Neural progenitor cell (in vitro differentiated cells): Measurements from ENCODE around the gene POLR3F. TPM values are rescaled to one million over a fixed set of nuclear protein-coding genes. Genes with fewer than 3 reads are reported as not detected.

Source experiments
- DNase-seq: peaks from one replicate; pipeline ENCODE4 v3.0.0-alpha.2; 2016; ENCODE audit warnings: low spot score
- H2AFZ ChIP-seq: fragments of 200-600 bp; sonication (generic); replicated peaks from 2 replicates; pipeline ENCODE4 v1.6.1; 2016; ENCODE audit warnings: antibody characterized with exemption
- H3F3A ChIP-seq: fragments of 200-600 bp; sonication (generic); 2 replicates; pipeline ENCODE4 v1.6.1; 2016; ENCODE audit warnings: antibody characterized with exemption, low read depth
- H3K27ac ChIP-seq: fragments of 200-600 bp; sonication (generic); 2 replicates; pipeline ENCODE4 v1.5.1; 2016; ENCODE audit warnings: mild to moderate bottlenecking
- H3K27me3 ChIP-seq: fragments of 200-600 bp; sonication (generic); 2 replicates; pipeline ENCODE4 v1.6.1; 2016; ENCODE audit warnings: mild to moderate bottlenecking, moderate library complexity
- H3K36me3 ChIP-seq: fragments of 200-600 bp; sonication (generic); 2 replicates; pipeline ENCODE4 v1.5.1; 2016
- H3K4me1 ChIP-seq: fragments of 200-600 bp; sonication (generic); 2 replicates; pipeline ENCODE4 v1.6.1; 2016; ENCODE audit warnings: mixed run types
- H3K4me2 ChIP-seq: fragments of 200-600 bp; sonication (generic); 2 replicates; pipeline ENCODE4 v1.6.1; 2016
- H3K4me3 ChIP-seq: fragments of 200-600 bp; sonication (generic); 2 replicates; pipeline ENCODE4 v1.5.1; 2016
- H3K79me2 ChIP-seq: fragments of 200-600 bp; sonication (generic); 2 replicates; pipeline ENCODE4 v1.6.1; 2016; ENCODE audit warnings: low read depth
- H3K9ac ChIP-seq: fragments of 200-600 bp; sonication (generic); 2 replicates; pipeline ENCODE4 v1.6.1; 2016
- H3K9me3 ChIP-seq: fragments of 200-600 bp; sonication (generic); 2 replicates; pipeline ENCODE4 v1.5.1; 2016; ENCODE audit warnings: low read depth
- H4K20me1 ChIP-seq: fragments of 200-600 bp; sonication (generic); 2 replicates; pipeline ENCODE4 v1.6.1; 2016; ENCODE audit warnings: low read depth
- H3K27ac Mint-ChIP-seq: 3 replicates; pipeline ENCODE4 v1.8.0; 2021; ENCODE audit warnings: mixed read lengths
- H3K27me3 Mint-ChIP-seq: 2 replicates; pipeline ENCODE4 v1.8.0; 2022; ENCODE audit warnings: low read depth, mild to moderate bottlenecking, inconsistent platforms, moderate library complexity, mixed read lengths; ENCODE audit not compliant: insufficient read depth
- H3K36me3 Mint-ChIP-seq: 3 replicates; pipeline ENCODE4 v1.8.0; 2021; ENCODE audit warnings: mixed read lengths
- H3K4me1 Mint-ChIP-seq: 3 replicates; pipeline ENCODE4 v1.8.0; 2021; ENCODE audit warnings: mixed read lengths
- H3K4me3 Mint-ChIP-seq: 3 replicates; pipeline ENCODE4 v1.8.0; 2021; ENCODE audit warnings: mild to moderate bottlenecking, moderate library complexity, mixed read lengths
- H3K9me3 Mint-ChIP-seq: 3 replicates; pipeline ENCODE4 v1.8.0; 2020; ENCODE audit warnings: mixed read lengths
- CTCF ChIP-seq: fragments of 200-600 bp; sonication (generic); IDR thresholded peaks from 2 replicates; pipeline ENCODE4 v1.5.1; 2017; ENCODE audit warnings: antibody characterized with exemption, mild to moderate bottlenecking
- EZH2 ChIP-seq: fragments of 200-600 bp; sonication (generic); IDR thresholded peaks from 2 replicates; pipeline ENCODE4 v1.6.1; 2017; ENCODE audit warnings: antibody characterized with exemption, mild to moderate bottlenecking, moderate library complexity
- EZH2phosphoT487 ChIP-seq: fragments of 200-600 bp; sonication (generic); IDR thresholded peaks from 2 replicates; pipeline ENCODE4 v1.6.1; 2017; ENCODE audit warnings: antibody characterized with exemption
- total RNA-seq: library from RNA; depleted of rRNA; stranded (reverse); fragments of >200 nt; gene quantifications from 2 replicates; pipeline ENCODE4 v1.2.3, GENCODE V29; 2015; ENCODE audit warnings: low replicate concordance

POLR3F gene
- total RNA-seq, 1 donor from 2014 or later: 28.5 TPM

- H2AFZ ChIP-seq: no peak overlapping the region
- peaks cover 9% of the 10 kb centered on the region for H3K36me3 Mint-ChIP-seq
- no peak overlapping the region for H3K9ac ChIP-seq
- H3K4me1 Mint-ChIP-seq: peaks cover 16% of the 10 kb centered on the region
- H4K20me1 ChIP-seq: no peaks in the 10 kb centered on the region
- H3K27me3 ChIP-seq: no peaks in the 10 kb centered on the region
- no peak overlapping the region for H3K4me2 ChIP-seq
- DNase-seq: no peak
- no peaks in the 10 kb centered on the region for H3K9me3 Mint-ChIP-seq
- H3K4me1 ChIP-seq: peaks cover 4% of the 10 kb centered on the region
- peaks cover 20% of the 10 kb centered on the region for H3K79me2 ChIP-seq
- no peak overlapping the region for H3K27ac ChIP-seq
- peaks cover 4% of the 10 kb centered on the region for H3K27me3 Mint-ChIP-seq
- TF ChIP-seq EZH2 (no peak), CTCF (no peak), EZH2phosphoT487 (no peak)
- peaks cover 10% of the 10 kb centered on the region for H3F3A ChIP-seq
- H3K4me3 ChIP-seq: no peak overlapping the region
- H3K36me3 ChIP-seq: peaks cover 22% of the 10 kb centered on the region
- no peak overlapping the region for H3K4me3 Mint-ChIP-seq
- H3K9me3 ChIP-seq: no peaks in the 10 kb centered on the region
- no peak overlapping the region for H3K27ac Mint-ChIP-seq
Measured at GRCh38 chr20:18511571-18511970, 44.4 kb downstream of the POLR3F start.

- Histone ChIP-seq H2AFZ (no peak overlapping the region), H3K27me3 (no peaks in the 10 kb centered on the region), H3K9me3 (no peaks in the 10 kb centered on the region), H3K4me1 (no peaks in the 10 kb centered on the region), H3K36me3 (peaks cover 26% of the 10 kb centered on the region), H3K79me2 (peaks cover 21% of the 10 kb centered on the region), H4K20me1 (no peaks in the 10 kb centered on the region), H3K9ac (no peak overlapping the region), H3K4me2 (no peak overlapping the region), H3F3A (no peaks in the 10 kb centered on the region), H3K4me3 (no peak overlapping the region), H3K27ac (no peak overlapping the region)
- peaks cover 2% of the 10 kb centered on the region for H3K27me3 Mint-ChIP-seq
- peaks cover 9% of the 10 kb centered on the region for H3K36me3 Mint-ChIP-seq
- no peak for TF ChIP-seq CTCF
- no peak for TF ChIP-seq EZH2
- no peak for TF ChIP-seq EZH2phosphoT487
- no peak for DNase-seq
- no peak overlapping the region for H3K27ac Mint-ChIP-seq
- H3K9me3 Mint-ChIP-seq: no peaks in the 10 kb centered on the region
- H3K4me1 Mint-ChIP-seq: peaks cover 8% of the 10 kb centered on the region
- no peak overlapping the region for H3K4me3 Mint-ChIP-seq
Measured at GRCh38 chr20:18513208-18513607, 46.0 kb downstream of the POLR3F start.

- DNase-seq: no peak
- no peaks in the 10 kb centered on the region for H3F3A ChIP-seq
- H2AFZ ChIP-seq: no peak overlapping the region
- Mint-ChIP-seq H3K4me1 (peaks cover under 1% of the 10 kb centered on the region), H3K27me3 (peaks cover 2% of the 10 kb centered on the region), H3K27ac (no peak overlapping the region), H3K36me3 (peaks cover 9% of the 10 kb centered on the region), H3K4me3 (no peak overlapping the region), H3K9me3 (no peaks in the 10 kb centered on the region)
- H4K20me1 ChIP-seq: no peaks in the 10 kb centered on the region
- H3K9ac ChIP-seq: no peak overlapping the region
- H3K4me3 ChIP-seq: no peak overlapping the region
- no peak overlapping the region for H3K4me2 ChIP-seq
- no peaks in the 10 kb centered on the region for H3K9me3 ChIP-seq
- peaks cover 26% of the 10 kb centered on the region for H3K36me3 ChIP-seq
- H3K4me1 ChIP-seq: no peaks in the 10 kb centered on the region
- peaks cover 12% of the 10 kb centered on the region for H3K79me2 ChIP-seq
- no peak overlapping the region for H3K27ac ChIP-seq
- H3K27me3 ChIP-seq: no peaks in the 10 kb centered on the region
- TF ChIP-seq CTCF (no peak), EZH2 (no peak), EZH2phosphoT487 (no peak)
Measured at GRCh38 chr20:18514127-18514526, 46.9 kb downstream of the POLR3F start.
